Epithelial cell of prostate (primary cell): Measurements from ENCODE around the gene MEOX2.

Source experiments
- DNase-seq: peaks from one replicate; pipeline ENCODE4 v3.0.0-alpha.2; 2011; ENCODE audit warnings: low read depth, low spot score
- H3K27ac ChIP-seq: fragments of 450-650 bp; 2 replicates; pipeline ENCODE4 v1.5.1; 2017; ENCODE audit warnings: mild to moderate bottlenecking

MEOX2 gene

GRCh38 chr7:15567652-15568051 lies 118.8 kb downstream of the MEOX2 start:
- DNase-seq: peak; percentile 12
- no peak overlapping the region for H3K27ac ChIP-seq

- DNase-seq: no peak
- no peak overlapping the region for H3K27ac ChIP-seq
These were observed 119.4 kb downstream of the MEOX2 start for GRCh38 chr7:15567036-15567435.

GRCh38 chr7:15566476-15566875 lies 120.0 kb downstream of the MEOX2 start:
- no peak overlapping the region for H3K27ac ChIP-seq
- no peak for DNase-seq

- no peak within 1 kb of the TSS for H3K27ac ChIP-seq
- DNase-seq: no peak
These were observed 124.6 kb downstream of the MEOX2 start, which contains the start of gene AGMO for GRCh38 chr7:15561835-15562234. Gene AGMO (minus strand): TSS chr7:15562015.
